HG03045 (cell line): ENCODE data around the gene CSF3.
A peak's percentile ranks its signal among the peaks of the same experiment; 100 is the strongest.

Experiments used
- ATAC-seq: cut with Tn5 transposase; IDR thresholded peaks from one replicate; pipeline ENCODE4 v1.9.1; 2021; ENCODE audit warnings: mild to moderate bottlenecking, moderate library complexity; ENCODE audit not compliant: unreplicated experiment

CSF3 gene

DNA sequence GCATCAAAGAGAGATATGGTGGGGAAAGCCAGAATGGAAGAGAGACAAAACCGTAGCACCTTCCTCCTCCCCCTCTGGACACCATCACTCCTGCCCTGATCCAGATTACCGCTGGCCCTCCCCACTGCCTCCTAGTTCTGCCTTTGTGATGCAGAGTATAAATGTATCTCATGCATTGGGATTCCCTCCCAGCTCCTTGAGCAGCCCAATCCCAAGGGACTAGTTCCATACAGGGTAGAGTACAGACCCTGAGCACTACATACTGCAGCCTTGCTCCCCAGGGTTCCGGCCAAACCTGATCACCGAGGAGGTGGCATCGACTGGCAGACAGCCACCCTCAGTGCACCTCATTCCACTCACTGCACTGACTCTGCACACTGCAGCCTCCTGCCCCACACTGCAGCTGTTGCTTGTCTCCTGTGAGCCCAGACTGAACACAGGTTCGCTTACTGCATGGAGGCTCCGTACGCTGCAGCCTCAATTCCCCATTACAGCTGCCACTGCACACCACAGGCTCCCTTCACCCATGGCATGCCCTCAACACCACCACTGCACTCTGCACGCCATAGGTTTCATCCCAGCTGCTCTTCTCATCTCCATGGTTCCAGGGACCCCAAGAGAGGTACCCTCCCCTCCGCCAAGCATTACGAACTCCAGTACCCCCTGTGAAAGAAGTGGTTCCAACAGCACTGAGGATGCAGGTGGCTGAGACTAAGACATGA lies 45.8 kb downstream of the CSF3 start:
- no peak for ATAC-seq

GRCh38 chr17:40061609-40062038 lies 46.4 kb downstream of the CSF3 start:
- ATAC-seq = no peak

DNA sequence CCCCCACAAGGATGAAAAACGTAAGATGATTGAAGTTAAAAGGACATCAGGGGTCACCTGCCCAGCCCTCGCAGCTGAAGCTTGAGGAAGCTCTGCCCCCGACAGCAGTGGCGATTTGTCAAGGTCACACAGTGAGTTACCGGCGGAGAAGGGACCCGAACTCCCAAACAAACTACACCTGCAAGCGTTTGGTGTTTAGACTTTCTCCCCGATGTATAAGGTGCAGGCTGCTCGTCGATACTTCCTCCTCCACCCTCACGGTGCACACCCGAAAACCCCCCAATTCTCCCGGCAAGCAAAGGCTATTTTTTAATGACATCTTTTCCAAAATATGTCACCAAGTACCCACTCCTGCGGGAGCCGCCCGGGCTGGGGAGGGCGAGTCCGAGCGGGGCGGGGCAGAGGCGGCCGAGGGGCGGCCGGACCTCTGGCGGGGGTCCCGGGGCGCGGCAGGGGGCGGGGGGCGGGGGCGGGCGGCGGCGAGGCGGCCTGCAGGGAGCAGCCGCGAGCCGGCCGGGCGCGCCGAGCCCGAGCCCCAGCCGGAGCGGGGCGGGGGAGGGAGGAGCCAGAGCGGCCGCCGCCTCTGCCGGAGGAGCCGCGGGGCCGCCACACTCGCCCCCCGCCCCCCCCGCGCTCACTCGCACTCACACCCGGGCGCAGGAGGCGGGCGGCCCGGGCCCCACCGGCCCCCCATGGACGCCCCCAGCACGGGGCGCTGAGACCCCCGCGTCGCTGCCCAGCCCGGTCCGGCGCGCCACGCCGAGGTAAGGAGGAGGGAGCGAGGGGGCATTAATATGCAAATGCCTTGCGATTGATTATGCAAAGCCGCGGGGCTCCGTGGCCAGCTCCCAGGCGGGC lies 47.3 kb downstream of the CSF3 start, which contains the start of gene THRA:
Gene THRA (plus strand): TSS at position 637 of the 858 bp plus-strand sequence. CDS start 11,524 bp downstream, outside the sequence.
- ATAC-seq = peak; percentile 49

GRCh38 chr17:40063187-40063771 lies 48.0 kb downstream of the CSF3 start:
- no peak for ATAC-seq

DNA sequence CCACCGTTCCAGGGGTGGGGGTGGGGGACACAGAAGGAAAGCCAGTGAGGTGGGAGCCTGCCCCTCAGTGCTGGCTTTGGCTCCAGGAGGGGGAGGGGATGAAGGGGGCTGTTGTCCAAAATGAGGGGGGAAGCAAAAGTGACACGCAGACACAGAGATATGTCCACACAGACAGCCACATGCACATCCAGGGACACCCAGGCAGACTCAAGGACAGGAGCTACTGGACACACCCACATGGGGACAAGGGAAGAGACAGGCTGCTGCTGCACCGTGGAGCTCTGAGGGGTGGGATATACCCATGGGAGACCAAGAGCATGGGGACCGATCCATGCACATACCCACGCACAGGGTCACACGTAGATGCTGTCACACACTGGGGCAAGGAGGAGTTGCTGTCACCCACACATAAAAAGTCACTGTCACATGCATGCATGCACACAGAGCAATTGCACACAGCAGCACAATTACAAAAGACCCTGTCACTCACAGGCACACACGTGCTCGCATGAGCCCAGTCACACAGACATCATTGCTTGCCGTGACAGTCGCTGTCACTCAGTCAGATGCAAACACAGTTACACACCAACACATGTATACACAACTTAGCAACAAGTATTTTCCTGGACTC lies 48.8 kb downstream of the CSF3 start:
- ATAC-seq = no peak

DNA sequence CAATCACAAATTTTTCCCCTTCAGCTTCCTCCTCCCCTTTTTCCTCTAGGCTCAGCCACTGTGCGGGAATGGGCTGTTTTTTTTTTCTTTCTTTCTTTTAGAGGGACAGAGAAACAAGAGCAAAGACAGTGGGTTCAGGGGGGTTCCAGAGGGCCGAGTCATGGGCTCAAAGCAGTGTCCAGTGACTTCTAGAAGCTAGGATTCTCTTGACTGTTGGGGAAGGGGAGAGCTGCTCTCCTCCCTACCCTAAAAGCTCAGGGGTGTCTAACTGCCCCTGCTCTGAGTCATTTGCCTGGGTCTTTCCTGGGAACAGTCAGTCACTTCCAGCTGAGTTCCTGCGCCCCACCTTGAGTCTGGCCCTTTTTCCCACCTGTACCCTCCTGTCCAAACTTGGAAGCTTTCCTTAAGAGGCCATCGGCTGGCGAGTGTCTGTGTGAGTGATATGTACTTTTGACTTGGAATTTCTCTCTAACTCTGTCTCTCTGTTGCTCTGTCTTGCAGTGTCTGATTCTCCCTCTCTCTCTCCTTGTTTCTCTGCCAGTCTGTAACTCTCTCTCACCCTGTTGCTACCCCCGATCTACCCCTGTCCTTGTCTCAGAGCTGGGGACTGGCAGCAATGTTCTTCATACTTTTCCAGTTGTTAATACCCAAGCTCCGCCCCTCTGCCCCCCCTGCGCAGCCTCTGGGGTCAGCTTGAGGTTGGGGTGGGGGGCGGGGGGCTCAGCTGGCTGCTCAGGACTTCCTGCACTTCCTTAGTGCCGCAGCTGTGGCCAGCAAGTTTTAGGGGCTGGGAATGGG lies 49.9 kb downstream of the CSF3 start:
- no peak for ATAC-seq

GRCh38 chr17:40065769-40066510 lies 50.7 kb downstream of the CSF3 start:
- no peak for ATAC-seq
